Neuronal stem cell (in vitro differentiated cells): ENCODE results near the gene TMEM217.

Experiments used
- DNase-seq: peaks from one replicate; pipeline ENCODE4 v3.0.0-alpha.2; 2013; ENCODE audit warnings: low spot score
- H2AFZ ChIP-seq: one replicate; pipeline ENCODE4 v1.6.1; 2013; ENCODE audit warnings: mild to moderate bottlenecking, low read length, inconsistent platforms
- H2AK5ac ChIP-seq: 2 replicates; pipeline ENCODE4 v1.6.1; 2013; ENCODE audit warnings: low read depth, mild to moderate bottlenecking, inconsistent platforms, low read length, moderate library complexity, mixed read lengths
- H2BK120ac ChIP-seq: 2 replicates; pipeline ENCODE4 v1.6.1; 2013; ENCODE audit warnings: low read depth, mild to moderate bottlenecking, inconsistent platforms, low read length, moderate library complexity, mixed read lengths
- H2BK12ac ChIP-seq: one replicate; pipeline ENCODE4 v1.6.1; 2013; ENCODE audit warnings: low read length, inconsistent platforms
- H2BK15ac ChIP-seq: 2 replicates; pipeline ENCODE4 v1.6.1; 2013; ENCODE audit warnings: mild to moderate bottlenecking, low read length, inconsistent platforms, mixed read lengths
- H2BK5ac ChIP-seq: one replicate; pipeline ENCODE4 v1.6.1; 2013; ENCODE audit warnings: inconsistent platforms, mild to moderate bottlenecking, low read length, moderate library complexity
- H3K14ac ChIP-seq: one replicate; pipeline ENCODE4 v1.6.1; 2013; ENCODE audit warnings: low read length, inconsistent platforms
- H3K18ac ChIP-seq: 2 replicates; pipeline ENCODE4 v1.6.1; 2013; ENCODE audit warnings: low read length, inconsistent platforms
- H3K23ac ChIP-seq: 2 replicates; pipeline ENCODE4 v1.6.1; 2013; ENCODE audit warnings: low read depth, mild to moderate bottlenecking, mixed read lengths, low read length, inconsistent platforms; ENCODE audit not compliant: poor library complexity
- H3K27ac ChIP-seq: replicated peaks from 3 replicates; pipeline ENCODE4 v1.5.1; 2013; ENCODE audit warnings: low read length, inconsistent platforms
- H3K27me3 ChIP-seq, 3 experiments: 2 replicates each; pipeline ENCODE4 v1.6.1; 2013; ENCODE audit warnings: low read length in 3 of 3, mild to moderate bottlenecking in 2 of 3, inconsistent platforms in 1 of 3, low read depth in 1 of 3, mixed read lengths in 1 of 3, moderate library complexity in 1 of 3; ENCODE audit not compliant: control insufficient read depth in 3 of 3, insufficient read depth in 3 of 3
- H3K36me3 ChIP-seq, 2 donors: replicated peaks in 1 of 2; 2 replicates each; pipeline ENCODE4 v1.6.1; 2013; ENCODE audit warnings: low read length in 2 of 2; ENCODE audit not compliant: control insufficient read depth in 2 of 2, insufficient read depth in 2 of 2
- H3K4ac ChIP-seq: 2 replicates; pipeline ENCODE4 v1.6.1; 2013; ENCODE audit warnings: inconsistent platforms, mild to moderate bottlenecking, low read length, moderate library complexity
- H3K4me1 ChIP-seq, 2 donors: 1 replicate in 1 of 2; 2 replicates in 1 of 2; pipeline ENCODE4 v1.6.1; 2013; ENCODE audit warnings: low read length in 2 of 2, low read depth in 1 of 2; ENCODE audit not compliant: control insufficient read depth in 2 of 2, insufficient read depth in 1 of 2
- H3K4me2 ChIP-seq: one replicate; pipeline ENCODE4 v1.6.1; 2013; ENCODE audit warnings: mild to moderate bottlenecking, low read length, inconsistent platforms; ENCODE audit not compliant: insufficient read depth, poor library complexity, severe bottlenecking
- H3K4me3 ChIP-seq, 2 donors: 2 replicates each; pipeline ENCODE4 v1.5.1; 2013; ENCODE audit warnings: low read length in 2 of 2, mild to moderate bottlenecking in 2 of 2, inconsistent platforms in 1 of 2, moderate library complexity in 1 of 2
- H3K79me1 ChIP-seq: one replicate; pipeline ENCODE4 v1.6.1; 2013; ENCODE audit warnings: low read depth, mild to moderate bottlenecking, inconsistent platforms, low read length, moderate library complexity
- H3K9ac ChIP-seq: one replicate; pipeline ENCODE4 v1.6.1; 2013; ENCODE audit warnings: mild to moderate bottlenecking, low read depth, low read length, inconsistent platforms; ENCODE audit not compliant: poor library complexity
- H3K9me3 ChIP-seq, 2 donors: replicated peaks in 1 of 2; 2 replicates each; pipeline versions ENCODE3 to v1.6.1; 2013; ENCODE audit warnings: low read length in 2 of 2, mild to moderate bottlenecking in 2 of 2, inconsistent platforms in 1 of 2, low read depth in 1 of 2, mixed read lengths in 1 of 2, moderate library complexity in 1 of 2; ENCODE audit not compliant: control insufficient read depth in 2 of 2, insufficient read depth in 1 of 2
- H4K8ac ChIP-seq: one replicate; pipeline ENCODE4 v1.6.1; 2013; ENCODE audit warnings: low read depth, mild to moderate bottlenecking, inconsistent platforms, low read length, moderate library complexity
- H4K91ac ChIP-seq: one replicate; pipeline ENCODE4 v1.6.1; 2013; ENCODE audit warnings: low read length, low read depth, mild to moderate bottlenecking, inconsistent platforms; ENCODE audit not compliant: poor library complexity
- WGBS, 2 donors: extraction: QIAGEN DNeasy Blood & Tissue Kit; methylation state at CpG; one replicate each; pipeline ENCODE4 v1.1.7; 2013; ENCODE audit warnings: missing lambda C conversion rate in 2 of 2, mixed read lengths in 1 of 2; ENCODE audit not compliant: insufficient read length in 2 of 2, insufficient replicate concordance in 1 of 2; ENCODE audit errors: extremely low coverage in 2 of 2; 5-methylcytosine and 5-hydroxymethylcytosine counted together

TMEM217 gene

GRCh38 chr6:37256692-37257319 is 1.1 kb downstream of the TMEM217 start:
- no peak overlapping the region for H2BK12ac ChIP-seq
- H2BK15ac ChIP-seq: no peak overlapping the region
- peaks cover 0 to 2% (median 0%) of the 10 kb centered on the region in 3 experiments for H3K27me3 ChIP-seq
- H2BK5ac ChIP-seq: no peak overlapping the region
- H3K79me1 ChIP-seq: no peaks in the 10 kb centered on the region
- H3K18ac ChIP-seq: no peak overlapping the region
- H3K9ac ChIP-seq: no peak overlapping the region
- DNase-seq: no peak
- H3K23ac ChIP-seq: no peak overlapping the region
- no peak overlapping the region for H4K8ac ChIP-seq
- no peak overlapping the region for H3K14ac ChIP-seq
- H2AK5ac ChIP-seq: no peak overlapping the region
- H3K36me3 ChIP-seq: no peaks in the 10 kb centered on the region
- peak overlapping the region; percentile 90 for H2AFZ ChIP-seq
- WGBS, 2 donors: no CpG with 5 or more reads among the region's 12 CpGs
- no peak overlapping the region for H4K91ac ChIP-seq
- H3K4ac ChIP-seq: no peak overlapping the region
- H3K27ac ChIP-seq: no peak overlapping the region
- H3K4me3 ChIP-seq: peak overlapping the region in 1 of 2 donors; percentile 70
- H3K4me2 ChIP-seq: no peak overlapping the region
- H2BK120ac ChIP-seq: no peak overlapping the region
- H3K4me1 ChIP-seq: peaks cover 2 to 3% of the 10 kb centered on the region in 2 donors
- H3K9me3 ChIP-seq: no peaks in the 10 kb centered on the region

GRCh38 chr6:37254881-37255280 is 3.1 kb downstream of the TMEM217 start:
- no peak overlapping the region for H2BK120ac ChIP-seq
- H3K4me2 ChIP-seq: no peak overlapping the region
- H3K4me1 ChIP-seq: peaks cover 2 to 3% of the 10 kb centered on the region in 2 donors
- H3K4ac ChIP-seq: no peak overlapping the region
- no peak overlapping the region for H4K8ac ChIP-seq
- H3K4me3 ChIP-seq: no peak overlapping the region
- H2BK12ac ChIP-seq: no peak overlapping the region
- no peak overlapping the region for H3K9ac ChIP-seq
- H3K79me1 ChIP-seq: no peaks in the 10 kb centered on the region
- no peak overlapping the region for H3K18ac ChIP-seq
- no peaks in the 10 kb centered on the region for H3K36me3 ChIP-seq
- no peak overlapping the region for H2AFZ ChIP-seq
- H2BK15ac ChIP-seq: no peak overlapping the region
- no peak overlapping the region for H2AK5ac ChIP-seq
- H3K9me3 ChIP-seq: no peaks in the 10 kb centered on the region
- peaks cover 0 to 2% (median 0%) of the 10 kb centered on the region in 3 experiments for H3K27me3 ChIP-seq
- H3K14ac ChIP-seq: no peak overlapping the region
- H3K23ac ChIP-seq: no peak overlapping the region
- H2BK5ac ChIP-seq: no peak overlapping the region
- no peak overlapping the region for H4K91ac ChIP-seq
- no peak for DNase-seq
- H3K27ac ChIP-seq: no peak overlapping the region
- no CpG with 5 or more reads among the region's 5 CpGs for WGBS, 2 donors

- DNase-seq: no peak
- Histone ChIP-seq H2AFZ (no peak overlapping the region), H3K27me3 (peaks cover 0 to 2% (median 0%) of the 10 kb centered on the region in 3 experiments), H3K4me1 (peaks cover 1 to 2% of the 10 kb centered on the region in 2 donors), H2BK12ac (no peak overlapping the region), H3K9ac (no peak overlapping the region), H4K8ac (no peak overlapping the region), H2AK5ac (no peak overlapping the region), H3K14ac (no peak overlapping the region), H3K18ac (no peak overlapping the region), H3K4me2 (no peak overlapping the region), H3K23ac (no peak overlapping the region), H3K36me3 (no peaks in the 10 kb centered on the region), H2BK5ac (no peak overlapping the region), H3K27ac (no peak overlapping the region), H3K9me3 (no peaks in the 10 kb centered on the region), H3K79me1 (no peaks in the 10 kb centered on the region), H4K91ac (no peak overlapping the region), H3K4ac (no peak overlapping the region), H2BK15ac (no peak overlapping the region), H2BK120ac (no peak overlapping the region), H3K4me3 (no peak overlapping the region)
Observed at GRCh38 chr6:37253486-37254007, 4.4 kb downstream of the TMEM217 start.

GRCh38 chr6:37251211-37251780 is 6.6 kb downstream of the TMEM217 start:
- H3K9ac ChIP-seq: no peak overlapping the region
- no peak for DNase-seq
- peaks cover 0 to 2% (median 0%) of the 10 kb centered on the region in 3 experiments for H3K27me3 ChIP-seq

More at GRCh38 chr6:37251211-37251780, 6.6 kb downstream of the TMEM217 start:
- Histone ChIP-seq H3K36me3 (no peaks in the 10 kb centered on the region), H3K4me3 (no peak overlapping the region), H2BK12ac (no peak overlapping the region), H2AFZ (no peak overlapping the region), H2BK120ac (no peak overlapping the region), H4K91ac (no peak overlapping the region), H3K4me2 (no peak overlapping the region), H3K79me1 (no peaks in the 10 kb centered on the region), H3K18ac (no peak overlapping the region), H3K4ac (no peak overlapping the region), H3K4me1 (no peaks in the 10 kb centered on the region), H3K9me3 (no peaks in the 10 kb centered on the region), H2BK5ac (no peak overlapping the region), H2BK15ac (no peak overlapping the region), H4K8ac (no peak overlapping the region), H3K23ac (no peak overlapping the region), H3K27ac (no peak overlapping the region), H3K14ac (no peak overlapping the region), H2AK5ac (no peak overlapping the region)
- no CpG with 5 or more reads among the region's 4 CpGs for WGBS, 2 donors
